H9 (cell line): ENCODE data around the gene STK38. TPM values are rescaled to one million over a fixed set of nuclear protein-coding genes. Genes with fewer than 3 reads are reported as not detected.

Experiments used
- DNase-seq: peaks from one replicate; pipeline ENCODE4 v3.0.0-alpha.2; 2017
- H2AFZ ChIP-seq: one replicate; pipeline ENCODE4 v1.6.1; 2013; ENCODE audit warnings: mild to moderate bottlenecking, low read length, control low read depth, moderate library complexity
- H2AK5ac ChIP-seq: 2 replicates; pipeline ENCODE4 v1.6.1; 2013; ENCODE audit warnings: low read length, control low read depth, mixed read lengths; ENCODE audit not compliant: insufficient read length
- H2BK120ac ChIP-seq: one replicate; pipeline ENCODE4 v1.6.1; 2013; ENCODE audit warnings: low read depth, mild to moderate bottlenecking, low read length, control low read depth, inconsistent platforms; ENCODE audit not compliant: poor library complexity, severe bottlenecking
- H2BK12ac ChIP-seq: 2 replicates; pipeline ENCODE4 v1.6.1; 2013; ENCODE audit warnings: low read length, control low read depth, mixed read lengths, low read depth; ENCODE audit not compliant: insufficient read length
- H2BK15ac ChIP-seq: 2 replicates; pipeline ENCODE4 v1.6.1; 2013; ENCODE audit warnings: low read depth, low read length, control low read depth
- H2BK20ac ChIP-seq: one replicate; pipeline ENCODE4 v1.6.1; 2013; ENCODE audit warnings: low read depth, mild to moderate bottlenecking, low read length, control low read depth, inconsistent platforms; ENCODE audit not compliant: poor library complexity, severe bottlenecking
- H2BK5ac ChIP-seq: 2 replicates; pipeline ENCODE4 v1.6.1; 2013; ENCODE audit warnings: low read length, control low read depth, mixed read lengths; ENCODE audit not compliant: insufficient read length
- H3K14ac ChIP-seq: 2 replicates; pipeline ENCODE4 v1.6.1; 2013; ENCODE audit warnings: low read length, control low read depth; ENCODE audit not compliant: insufficient read depth
- H3K18ac ChIP-seq: 2 replicates; pipeline ENCODE4 v1.6.1; 2013; ENCODE audit warnings: low read depth, mild to moderate bottlenecking, mixed read lengths, low read length, control low read depth; ENCODE audit not compliant: insufficient read length
- H3K23ac ChIP-seq: 2 replicates; pipeline ENCODE4 v1.6.1; 2013; ENCODE audit warnings: low read length, control low read depth, mixed read lengths, low read depth; ENCODE audit not compliant: insufficient read length
- H3K23me2 ChIP-seq: 2 replicates; pipeline ENCODE4 v1.6.1; 2013; ENCODE audit warnings: low read depth, mild to moderate bottlenecking, mixed read lengths, low read length, control low read depth; ENCODE audit not compliant: insufficient read length, poor library complexity, severe bottlenecking
- H3K27ac ChIP-seq: 2 replicates; pipeline ENCODE4 v1.5.1; 2013; ENCODE audit warnings: low read length, control low read depth, mixed read lengths, low read depth; ENCODE audit not compliant: insufficient read length
- H3K27me3 ChIP-seq: 2 replicates; pipeline ENCODE4 v1.6.1; 2013; ENCODE audit warnings: low read length, control low read depth, inconsistent platforms; ENCODE audit not compliant: insufficient read depth
- H3K4ac ChIP-seq: 2 replicates; pipeline ENCODE4 v1.6.1; 2013; ENCODE audit warnings: low read depth, mild to moderate bottlenecking, control low read depth, inconsistent platforms, low read length, moderate library complexity
- H3K4me1 ChIP-seq: 2 replicates; pipeline ENCODE4 v1.6.1; 2013; ENCODE audit warnings: low read length, control low read depth, inconsistent platforms; ENCODE audit not compliant: insufficient read depth
- H3K4me2 ChIP-seq: 2 replicates; pipeline ENCODE4 v1.6.1; 2013; ENCODE audit warnings: low read length, control low read depth, mixed read lengths; ENCODE audit not compliant: insufficient read length, insufficient read depth
- H3K56ac ChIP-seq: 2 replicates; pipeline ENCODE4 v1.6.1; 2013; ENCODE audit warnings: low read depth, mild to moderate bottlenecking, mixed read lengths, low read length, control low read depth; ENCODE audit not compliant: insufficient read length
- H3K79me1 ChIP-seq: 2 replicates; pipeline ENCODE4 v1.6.1; 2013; ENCODE audit warnings: low read depth, mild to moderate bottlenecking, moderate library complexity, low read length, control low read depth, inconsistent platforms; ENCODE audit not compliant: insufficient read depth, poor library complexity, severe bottlenecking
- H3K79me2 ChIP-seq: 2 replicates; pipeline ENCODE4 v1.6.1; 2013; ENCODE audit warnings: low read length, control low read depth, inconsistent platforms; ENCODE audit not compliant: insufficient read depth
- H3K9ac ChIP-seq: 2 replicates; pipeline ENCODE4 v1.6.1; 2013; ENCODE audit warnings: low read length, control low read depth, mixed read lengths; ENCODE audit not compliant: insufficient read length; ENCODE audit errors: extremely low read depth
- H3K9me3 ChIP-seq: one replicate; pipeline ENCODE4 v1.6.1; 2013; ENCODE audit warnings: low read depth, low read length, inconsistent platforms; ENCODE audit not compliant: control insufficient read depth
- H3T11ph ChIP-seq: one replicate; pipeline ENCODE4 v1.6.1; 2013; ENCODE audit warnings: mild to moderate bottlenecking, low read length, control low read depth, inconsistent platforms
- H4K20me1 ChIP-seq: one replicate; pipeline ENCODE4 v1.6.1; 2013; ENCODE audit not compliant: control insufficient read depth, insufficient read length, insufficient read depth
- H4K5ac ChIP-seq: 2 replicates; pipeline ENCODE4 v1.6.1; 2013; ENCODE audit warnings: low read depth, mild to moderate bottlenecking, mixed read lengths, low read length, control low read depth; ENCODE audit not compliant: insufficient read length
- H4K8ac ChIP-seq: replicated peaks from 2 replicates; pipeline ENCODE4 v1.6.1; 2013; ENCODE audit warnings: low read length, control low read depth, mixed read lengths, low read depth; ENCODE audit not compliant: insufficient read length
- H4K91ac ChIP-seq: 2 replicates; pipeline ENCODE4 v1.6.1; 2013; ENCODE audit warnings: low read depth, mild to moderate bottlenecking, moderate library complexity, mixed read lengths, low read length, control low read depth; ENCODE audit not compliant: insufficient read length
- H3K27ac Mint-ChIP-seq, 3 experiments: 2 replicates in 2 of 3; 3 replicates in 1 of 3; pipeline ENCODE4 v1.8.0; 2020 to 2021; ENCODE audit warnings: mixed read lengths in 3 of 3, mild to moderate bottlenecking in 1 of 3, moderate library complexity in 1 of 3
- H3K27me3 Mint-ChIP-seq: 2 replicates; pipeline ENCODE4 v1.8.0; 2021; ENCODE audit warnings: low read depth, mild to moderate bottlenecking, moderate library complexity, mixed read lengths
- H3K36me3 Mint-ChIP-seq, 3 experiments: 2 replicates in 2 of 3; 3 replicates in 1 of 3; pipeline ENCODE4 v1.8.0; 2020 to 2021; ENCODE audit warnings: low read depth in 3 of 3, mixed read lengths in 3 of 3; ENCODE audit not compliant: insufficient read depth in 1 of 3
- H3K4me1 Mint-ChIP-seq, 2 experiments: 2 replicates each; pipeline ENCODE4 v1.8.0; 2020; ENCODE audit warnings: mixed read lengths in 2 of 2
- H3K4me3 Mint-ChIP-seq, 2 experiments: 2 replicates in 1 of 2; 3 replicates in 1 of 2; pipeline ENCODE4 v1.8.0; 2020 to 2021; ENCODE audit warnings: mild to moderate bottlenecking in 2 of 2, mixed read lengths in 2 of 2, moderate library complexity in 1 of 2
- H3K9me3 Mint-ChIP-seq, 2 experiments: 2 replicates in 1 of 2; 3 replicates in 1 of 2; pipeline ENCODE4 v1.8.0; 2020; ENCODE audit warnings: mild to moderate bottlenecking in 2 of 2, mixed read lengths in 2 of 2, moderate library complexity in 1 of 2
- CTCF ChIP-seq: fragments of 200-600 bp; sonication (generic); conservative IDR thresholded peaks from 3 replicates; pipeline ENCODE4 v1.8.0; 2021; ENCODE audit warnings: antibody characterized with exemption, mild to moderate bottlenecking
- WGBS: extraction: QIAGEN DNeasy Blood & Tissue Kit; methylation state at CpG from one replicate; pipeline ENCODE4 v1.1.7; 2013; ENCODE audit warnings: missing lambda C conversion rate, low lambda C conversion rate, mixed read lengths; ENCODE audit not compliant: insufficient read length; ENCODE audit errors: extremely low coverage; 5-methylcytosine and 5-hydroxymethylcytosine counted together
- total RNA-seq: library from RNA; stranded (reverse); gene quantifications from 2 replicates; pipeline ENCODE4 v1.2.1, GENCODE V29; 2021

STK38 gene
- total RNA-seq, 1 experiment from 2014 or later: 17.5 TPM

- no peaks in the 10 kb centered on the region for H3K27me3 Mint-ChIP-seq
- Histone ChIP-seq H3K4me2 (no peak overlapping the region), H2BK15ac (no peak overlapping the region), H3K79me2 (no peaks in the 10 kb centered on the region), H3K56ac (no peak overlapping the region), H3K27me3 (no peaks in the 10 kb centered on the region), H2BK20ac (no peak overlapping the region), H3T11ph (no peak overlapping the region), H4K8ac (no peak overlapping the region), H2BK5ac (no peak overlapping the region), H4K91ac (no peak overlapping the region), H3K14ac (no peak overlapping the region), H3K23me2 (no peaks in the 10 kb centered on the region), H3K4me1 (no peaks in the 10 kb centered on the region), H3K9me3 (no peaks in the 10 kb centered on the region), H3K23ac (no peak overlapping the region), H3K4ac (no peak overlapping the region), H3K79me1 (no peaks in the 10 kb centered on the region), H2BK12ac (no peak overlapping the region), H4K5ac (no peak overlapping the region), H4K20me1 (no peaks in the 10 kb centered on the region), H3K9ac (no peak overlapping the region), H2AK5ac (no peak overlapping the region), H3K18ac (no peak overlapping the region), H2AFZ (no peak overlapping the region), H3K27ac (no peak overlapping the region), H2BK120ac (no peak overlapping the region)
- H3K27ac Mint-ChIP-seq: no peak overlapping the region
- peaks cover 17 to 63% (median 48%) of the 10 kb centered on the region in 3 experiments; a peak in 6 of 7 replicates for H3K36me3 Mint-ChIP-seq
- H3K4me1 Mint-ChIP-seq: 0 out of 4 replicates have a peak, but pooled peaks cover 0 to 3% of the 10 kb centered on the region in 2 experiments
- H3K4me3 Mint-ChIP-seq: no peak overlapping the region
- no peak for DNase-seq
- WGBS: no CpG with 5 or more reads among the region's 10 CpGs
- peaks cover 0 to 2% of the 10 kb centered on the region in 2 experiments; a peak in 1 of 5 replicates for H3K9me3 Mint-ChIP-seq
- TF ChIP-seq CTCF: no peak
Observed at GRCh38 chr6:36508532-36508931, 38.7 kb downstream of the STK38 start.
